Stimulated activated CD4-positive, alpha-beta T cell treated with anti-CD3 and anti-CD28 coated beads, Interleukin-1b, Interleukin-23, amount 100 ng/mL, for 4 hours (primary cell): ENCODE data around the gene USP44.
"Not testable (repeated sequence)": the region's sequence is repeated elsewhere in the genome, so short reads cannot be mapped to it uniquely, and the experiment has no call there.

Experiments used
- DNase-seq, 2 donors: peaks; one replicate each; pipeline ENCODE4 v3.0.0-alpha.2; 2020; ENCODE audit warnings: low read depth in 2 of 2

Gene USP44

DNA sequence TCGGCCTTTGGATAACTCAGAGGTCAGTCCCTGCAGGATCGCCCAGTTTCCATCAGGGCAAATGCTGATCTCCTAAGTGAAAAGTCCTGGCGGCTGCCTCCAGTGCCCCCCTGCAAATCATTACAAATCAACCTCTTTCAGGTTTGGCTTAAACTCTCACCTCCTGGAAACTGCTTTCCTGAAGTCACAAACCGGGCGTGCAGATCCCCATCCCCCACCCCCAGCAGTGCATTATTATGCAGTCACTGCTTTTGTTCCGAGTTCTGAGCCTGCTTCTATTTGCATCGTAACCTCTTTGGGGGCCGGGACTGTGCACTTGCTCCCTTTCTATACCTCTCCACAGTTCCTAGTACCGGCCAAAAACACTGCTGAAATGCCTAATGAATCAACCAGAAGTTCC lies at the start of gene USP44:
TSS of gene USP44 (minus strand) at position 172 of the 400 bp plus-strand sequence. CDS start 17,220 bp downstream, outside the sequence.
- DNase-seq: no peak

DNA sequence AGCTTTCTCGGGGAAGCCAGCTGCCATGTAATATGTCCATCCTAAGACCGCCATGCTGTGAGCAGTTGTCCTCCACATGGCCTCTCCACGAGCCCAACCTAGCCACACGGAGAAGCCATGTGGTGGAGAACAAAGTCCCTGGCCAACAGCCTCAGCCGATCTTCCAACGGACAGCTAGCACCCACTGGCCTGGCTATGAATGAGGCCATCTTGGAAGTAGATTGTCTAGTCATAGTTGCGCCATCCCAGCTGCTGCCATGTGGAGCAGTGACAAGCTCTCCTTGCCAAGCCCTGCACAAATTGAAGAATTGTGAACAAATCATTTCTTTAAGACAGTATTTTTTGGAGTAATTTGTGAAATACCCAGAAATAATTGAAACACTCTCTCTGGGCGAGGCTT lies 49.3 kb upstream of the USP44 start:
- no peak for DNase-seq

DNA sequence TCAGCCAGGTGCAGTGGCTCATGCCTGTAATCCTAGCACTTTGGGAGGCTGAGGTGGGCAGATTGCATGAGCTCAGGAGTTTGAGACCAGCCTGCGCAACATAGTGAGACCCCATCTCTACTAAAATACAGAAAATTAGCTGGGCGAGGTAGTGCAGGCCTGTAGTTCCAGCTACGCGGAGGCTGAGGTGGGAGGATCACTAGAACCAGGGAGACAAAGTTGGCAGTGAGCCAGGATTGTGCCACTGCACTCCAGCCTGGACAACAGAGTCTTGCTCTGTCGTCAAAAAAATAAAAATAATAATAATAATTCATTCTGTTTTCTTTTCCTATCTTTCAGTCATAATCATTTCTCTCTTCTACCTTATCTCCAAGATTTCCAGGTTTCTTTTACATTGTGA lies 48.6 kb upstream of the USP44 start:
- DNase-seq: no peak

DNA sequence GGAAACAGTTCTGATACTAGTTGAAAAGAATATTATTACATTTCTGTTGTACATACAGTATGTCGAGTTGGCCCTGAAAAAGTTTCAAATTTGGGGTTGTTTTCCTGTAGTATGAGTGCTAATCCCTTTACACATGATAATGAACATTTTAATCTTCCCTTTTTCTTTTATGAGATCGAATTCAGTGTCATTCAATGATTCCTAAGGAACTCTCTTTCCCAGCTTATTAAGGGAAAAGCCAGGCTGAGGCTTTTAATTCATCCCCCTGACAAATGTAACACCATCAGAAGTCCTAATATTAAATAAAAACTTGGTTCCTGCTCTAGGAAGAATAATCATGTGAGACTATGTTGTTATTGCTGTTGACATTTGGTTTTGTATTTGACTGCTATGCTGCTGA lies 42.9 kb upstream of the USP44 start:
- DNase-seq: no peak

DNA sequence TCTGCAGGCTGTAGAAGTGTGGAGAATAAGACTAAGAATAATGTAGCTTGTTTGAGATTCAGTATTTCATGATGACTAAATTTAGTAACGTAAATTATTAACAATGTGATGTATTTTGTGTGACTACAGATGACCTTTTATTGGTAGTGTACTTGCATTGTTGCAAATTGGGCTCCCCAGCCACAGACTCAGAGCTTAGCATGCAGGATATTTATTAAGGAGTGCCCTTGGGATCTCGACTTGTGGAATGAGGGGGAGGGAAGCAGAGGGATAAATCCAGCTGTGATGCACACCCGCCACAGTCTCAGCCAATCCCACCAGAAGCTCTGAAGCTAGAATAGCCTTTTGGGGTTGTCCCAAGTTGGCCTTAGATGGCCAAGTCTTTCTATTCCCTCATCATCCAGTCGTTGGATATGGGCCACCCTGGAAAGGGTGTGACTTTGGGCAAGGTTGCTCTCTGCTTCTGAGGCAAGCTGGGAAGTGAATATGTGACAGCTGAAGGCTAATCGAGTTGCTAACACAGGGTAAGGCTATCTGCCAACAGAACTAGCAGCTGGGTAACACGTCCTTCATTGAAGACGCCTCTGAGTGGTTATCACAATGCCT lies 42.1 kb upstream of the USP44 start:
- no peak for DNase-seq

DNA sequence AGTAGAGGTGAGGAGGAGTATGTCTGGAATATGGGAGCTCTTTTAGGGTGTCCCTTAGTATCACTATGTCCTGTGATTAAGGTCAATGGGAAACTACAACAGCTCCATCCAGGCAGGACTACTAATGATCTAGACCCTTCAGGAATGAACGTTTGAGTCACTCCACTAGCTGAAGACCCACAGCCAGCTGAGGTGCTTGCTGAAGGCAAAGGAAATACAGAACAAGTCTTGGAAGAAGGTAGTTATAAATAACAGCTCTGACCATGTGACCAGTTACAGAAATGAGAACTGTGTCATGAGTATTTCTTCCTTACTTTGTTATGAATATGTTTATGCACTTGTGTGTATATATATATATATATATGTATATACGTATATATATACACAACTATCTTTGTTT lies 40.5 kb upstream of the USP44 start:
- no peak for DNase-seq

DNA sequence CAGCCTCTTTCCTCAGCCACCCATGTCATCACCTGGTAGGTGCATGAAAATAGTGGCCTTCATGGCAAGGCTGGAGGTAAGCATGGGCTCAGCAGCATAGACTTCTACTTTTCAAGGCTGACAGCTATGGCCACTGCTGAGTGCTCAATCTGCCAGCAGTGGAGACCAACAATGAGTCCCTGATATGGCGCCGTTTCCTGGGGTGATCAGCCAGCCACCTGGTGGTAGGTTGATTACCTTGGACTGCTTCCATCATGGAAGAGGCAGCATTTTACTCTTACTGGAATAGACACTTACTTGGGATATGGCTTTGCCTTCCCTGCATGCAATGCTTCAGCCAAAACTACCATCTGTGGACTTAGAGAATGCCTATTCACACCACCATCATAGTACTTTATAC lies 39.5 kb upstream of the USP44 start:
- no peak for DNase-seq

DNA sequence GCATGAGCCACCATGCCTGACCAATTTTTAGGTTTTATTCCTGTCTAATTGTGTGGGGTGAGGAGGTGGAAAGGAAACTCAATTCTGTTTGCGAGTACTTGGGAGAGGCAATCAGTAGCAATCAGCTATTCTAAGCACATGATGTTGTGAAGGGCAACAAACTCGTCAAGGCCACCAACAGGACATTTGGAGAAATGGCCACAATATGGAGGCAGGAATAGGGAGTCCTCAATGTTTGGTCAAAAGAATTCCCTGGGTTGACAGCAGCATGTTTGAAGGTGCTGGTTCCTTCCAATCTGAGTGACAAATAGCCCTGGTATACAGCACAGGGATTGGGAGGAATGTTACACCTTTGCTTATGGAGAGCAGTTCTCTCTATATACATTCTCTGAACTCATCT lies 32.7 kb upstream of the USP44 start:
- DNase-seq: no peak

DNA sequence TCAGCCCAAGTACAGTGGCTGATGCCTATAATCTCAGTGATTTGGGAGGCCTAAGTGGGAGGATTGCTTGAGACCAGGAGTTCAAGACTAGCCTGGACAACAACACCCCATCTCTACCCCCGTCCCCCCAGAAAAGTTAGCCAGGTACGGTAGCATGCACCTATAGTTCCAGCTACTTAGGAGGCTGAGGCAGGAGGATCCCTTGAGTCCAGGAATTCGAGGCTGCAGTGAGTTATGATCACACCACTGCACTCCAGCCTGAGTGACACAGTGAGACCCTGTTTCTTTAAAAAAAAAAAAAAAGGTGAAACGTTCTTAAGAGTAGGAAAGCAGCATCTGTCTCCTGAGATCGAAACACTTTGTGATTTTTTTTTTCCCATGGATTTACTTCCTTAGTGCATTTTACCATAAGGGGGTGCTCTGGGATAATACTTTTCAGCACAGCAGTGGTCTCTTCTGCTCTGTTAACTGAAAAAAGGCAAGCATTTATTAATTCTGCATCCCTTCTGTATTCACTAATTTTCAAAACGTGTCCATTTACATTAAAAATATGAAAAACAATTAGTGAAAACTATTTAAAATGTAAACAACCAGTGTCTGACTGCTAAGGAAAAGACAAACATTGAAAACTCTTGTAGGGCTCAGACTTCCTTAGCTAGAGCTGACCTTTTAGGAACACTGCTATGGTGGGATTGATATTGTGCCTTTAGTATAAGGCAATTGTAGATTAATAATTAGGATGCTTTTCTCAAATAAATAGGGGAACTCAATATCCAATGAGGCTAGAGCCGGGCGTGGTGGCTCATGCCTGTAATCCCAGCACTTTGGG lies 31.2 kb upstream of the USP44 start:
- DNase-seq: no peak

DNA sequence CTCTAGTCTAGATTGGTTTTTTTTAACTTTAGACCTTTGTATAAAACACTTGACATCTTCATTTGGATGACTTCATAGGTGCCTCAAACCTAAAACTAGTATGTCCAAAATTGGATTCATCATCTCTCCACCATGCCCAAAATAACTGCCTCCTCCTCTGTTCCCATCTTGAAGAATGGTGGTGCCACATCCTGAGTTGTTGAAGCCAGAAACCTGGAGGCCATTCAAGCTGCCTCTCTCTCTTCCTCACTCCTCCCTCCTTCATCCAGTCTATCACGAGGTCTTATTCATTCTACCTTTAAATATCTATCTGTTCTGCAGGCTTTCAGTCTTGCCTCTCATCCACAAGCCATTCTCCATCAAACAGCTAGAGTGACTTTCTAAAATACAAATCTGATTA lies 26.5 kb upstream of the USP44 start:
- DNase-seq: no peak

DNA sequence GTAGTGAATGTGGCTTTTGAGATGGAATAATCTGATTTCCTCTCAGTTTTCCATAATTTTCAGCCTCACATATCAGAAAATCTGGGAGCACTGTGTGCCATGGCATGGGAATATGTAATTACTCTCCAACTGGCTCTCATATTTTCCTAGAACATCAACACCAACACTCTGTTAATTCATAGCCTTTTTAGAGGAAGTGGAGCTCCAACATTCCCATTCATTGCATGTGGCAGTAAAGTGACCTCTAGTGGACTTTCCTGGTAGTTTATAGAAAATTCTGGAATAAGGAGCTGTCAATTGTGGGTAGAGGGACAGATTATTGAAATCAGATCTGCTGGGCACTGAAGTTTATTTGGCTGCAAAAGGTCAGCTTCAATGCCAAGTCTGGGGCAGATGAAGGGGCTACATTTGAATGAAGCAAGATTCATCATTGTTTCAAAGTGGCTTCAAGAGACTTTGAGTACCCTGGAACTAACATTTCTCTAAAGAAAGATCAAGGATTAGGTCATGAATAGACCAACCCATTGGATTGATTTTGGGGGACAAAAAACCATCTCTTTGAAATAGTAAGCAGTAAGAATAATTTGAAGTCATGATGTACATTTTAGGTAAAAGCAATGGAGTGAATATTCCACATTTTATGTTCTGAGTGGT lies 23.6 kb upstream of the USP44 start:
- DNase-seq: no peak

DNA sequence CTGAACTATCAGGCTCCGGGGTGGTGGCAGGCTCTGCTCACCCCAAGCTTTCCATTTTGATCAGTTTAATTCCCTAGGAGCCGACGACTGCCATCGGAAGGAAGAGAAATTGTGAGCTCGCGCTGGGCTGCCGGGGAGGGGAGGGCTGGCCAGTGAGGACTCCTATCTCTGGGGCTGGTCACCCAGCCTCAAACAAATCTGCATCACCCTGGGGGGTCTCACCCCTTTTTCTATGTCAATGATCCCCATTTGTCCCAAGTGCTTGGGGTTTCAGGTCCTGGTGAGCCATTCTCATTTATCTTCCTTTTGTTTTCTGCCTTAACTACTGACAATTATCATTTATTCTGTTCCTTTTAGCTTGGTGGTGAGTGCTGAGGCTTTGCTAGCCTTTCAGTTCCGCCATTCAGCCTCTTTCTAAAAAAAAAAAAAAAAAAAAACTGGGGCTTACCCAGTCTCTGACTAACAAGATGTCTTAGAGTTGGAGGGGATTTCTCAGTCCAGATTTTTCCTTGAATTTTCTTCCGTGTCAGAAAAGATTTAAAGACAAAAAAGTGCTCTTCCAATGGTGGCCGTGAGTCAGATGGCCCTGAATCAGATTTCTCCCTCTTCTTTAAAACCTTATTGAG lies 22.8 kb upstream of the USP44 start:
- DNase-seq: no peak

DNA sequence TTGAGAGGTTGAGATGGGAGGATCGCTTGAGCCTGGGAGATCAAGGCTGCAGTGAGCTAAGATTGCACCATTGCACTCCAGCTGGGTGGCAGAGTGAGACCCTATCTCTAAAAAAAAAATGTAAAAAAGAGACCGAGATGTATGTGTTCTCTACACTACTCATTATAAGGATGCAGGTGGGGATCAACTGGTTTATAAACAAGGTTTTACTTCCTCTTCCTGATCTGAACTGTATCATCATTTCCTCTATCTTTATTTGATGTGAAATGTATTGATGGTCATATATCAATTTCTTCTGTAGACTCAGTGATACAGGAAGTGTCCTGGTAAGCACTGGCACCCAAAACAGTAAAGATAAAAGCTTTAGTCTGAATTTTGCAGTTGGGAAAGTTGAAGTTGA lies 20.1 kb upstream of the USP44 start:
- DNase-seq: no peak

DNA sequence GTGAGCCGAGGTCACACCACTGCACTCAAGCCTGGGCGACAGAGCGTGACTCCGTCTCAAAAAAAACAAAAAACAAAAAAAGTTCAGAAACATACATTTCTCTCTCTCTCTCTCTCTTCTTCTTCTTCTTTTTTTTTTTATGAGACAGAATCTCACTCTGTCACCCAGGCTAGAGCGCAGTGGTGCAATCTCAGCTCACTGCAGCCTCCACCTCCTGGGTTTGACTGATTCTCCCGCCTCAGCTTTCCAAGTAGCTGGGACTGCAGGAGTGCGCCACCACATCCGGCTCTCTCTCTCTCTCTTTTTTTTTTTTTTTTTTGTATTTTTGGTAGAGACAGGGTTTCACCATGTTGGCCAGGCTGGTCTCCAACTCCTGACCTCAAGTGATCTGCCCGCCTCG lies 16.8 kb upstream of the USP44 start:
- DNase-seq: not testable (repeated sequence)

DNA sequence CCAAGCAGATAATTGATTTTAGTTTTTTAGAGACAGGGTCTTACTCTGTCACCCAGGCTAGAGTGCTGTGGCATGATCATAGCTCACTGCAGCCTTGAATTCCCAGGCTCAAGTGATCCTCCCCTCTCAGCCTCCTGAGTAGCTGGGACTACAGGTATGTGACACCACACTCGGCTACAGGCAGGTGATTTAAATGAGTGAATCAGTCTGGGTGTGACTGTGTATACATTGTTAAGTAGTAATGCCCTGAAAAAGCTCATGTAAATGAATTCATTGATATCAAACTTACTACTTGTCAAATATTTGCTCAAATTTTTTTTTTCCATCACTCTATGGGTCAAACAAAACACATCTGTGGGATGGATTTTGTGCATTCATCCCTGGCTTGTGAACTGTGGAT lies 6.3 kb upstream of the USP44 start:
- DNase-seq: no peak

DNA sequence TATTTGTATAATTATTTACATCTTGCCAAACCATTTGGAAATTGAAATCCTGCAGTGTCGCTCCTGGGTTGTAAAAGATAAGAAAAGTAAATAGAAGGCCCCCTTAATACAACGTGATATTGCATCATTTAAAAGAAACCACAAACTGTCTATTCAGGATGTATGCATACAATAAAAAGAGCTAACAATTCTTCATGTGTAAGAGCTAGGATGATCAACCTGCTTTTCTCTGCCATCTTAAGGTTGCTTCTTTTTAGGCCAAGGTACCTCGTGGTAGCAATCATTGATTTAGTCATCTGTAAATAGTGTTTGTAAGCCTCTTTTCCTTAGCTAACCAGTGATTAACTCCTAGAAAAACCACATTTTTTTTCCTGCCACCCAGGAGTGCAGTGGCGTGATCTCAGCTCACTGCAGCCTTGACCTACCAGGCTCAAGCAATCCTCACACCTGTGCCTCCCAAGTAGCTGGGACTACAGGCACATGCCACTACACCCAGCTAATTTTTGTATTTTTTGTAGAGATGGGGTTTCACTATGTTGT lies 3.3 kb upstream of the USP44 start:
- DNase-seq: no peak

DNA sequence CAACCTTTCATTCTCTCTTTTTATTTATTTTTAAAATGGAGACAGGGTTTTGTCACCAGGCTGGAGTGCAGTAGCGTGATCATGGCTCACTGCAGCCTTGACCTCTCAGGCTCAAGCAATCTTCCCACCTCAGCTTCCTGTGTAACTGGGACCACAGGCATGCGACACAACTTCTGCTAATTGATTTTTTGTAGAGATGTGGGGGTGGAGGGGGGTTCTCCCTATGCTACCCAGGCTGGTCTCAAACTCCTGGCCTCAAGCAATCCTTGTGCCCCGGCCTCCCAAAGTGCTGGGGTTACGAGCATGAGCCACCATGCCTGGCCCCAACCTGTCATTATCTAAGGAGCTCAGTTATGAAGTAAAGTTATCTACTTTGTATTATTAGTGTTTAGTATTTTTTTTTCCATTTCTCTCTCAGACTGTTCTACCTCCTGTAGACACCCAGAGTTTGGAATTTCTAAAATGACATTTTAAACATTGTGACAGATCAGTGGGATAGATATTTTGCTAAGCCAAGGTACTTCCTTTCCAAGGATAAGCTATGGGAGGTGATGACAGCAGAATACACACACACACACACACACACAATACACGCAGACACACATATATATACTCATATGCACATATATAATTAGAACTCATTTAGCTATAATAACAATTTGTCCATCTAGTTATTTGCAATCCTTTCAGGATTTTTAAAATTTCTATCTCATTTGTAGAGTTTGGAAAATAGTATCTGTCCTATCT lies 2.1 kb upstream of the USP44 start:
- DNase-seq: no peak

DNA sequence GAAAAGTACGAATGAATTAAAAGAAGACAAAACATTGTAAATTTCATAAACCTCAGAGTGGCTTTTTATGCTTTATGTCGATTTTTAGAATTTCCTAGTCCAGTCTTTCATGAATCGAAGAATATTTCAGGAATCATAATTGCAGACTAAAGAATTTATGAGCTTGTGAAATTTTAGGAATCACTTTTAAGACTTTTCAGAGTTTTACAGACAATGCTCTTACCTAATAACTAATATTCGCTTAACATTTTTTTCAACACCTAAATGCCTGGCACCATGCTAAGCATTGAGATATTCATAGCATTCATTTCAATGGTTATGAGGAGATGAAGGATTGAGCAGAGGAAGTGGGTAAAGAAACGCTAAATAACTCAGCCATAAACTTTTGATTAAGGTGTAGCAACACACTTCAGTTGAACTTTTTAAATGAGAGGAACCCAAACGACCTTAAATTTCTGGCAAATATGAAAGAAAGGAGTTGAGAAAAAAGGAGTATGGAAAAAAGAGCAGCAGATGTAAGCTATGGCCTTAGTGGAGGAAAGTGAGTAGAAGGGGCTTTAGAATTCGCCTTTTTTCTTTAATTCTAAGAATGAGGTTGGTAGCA lies 739 bp upstream of the USP44 start:
- DNase-seq: no peak

DNA sequence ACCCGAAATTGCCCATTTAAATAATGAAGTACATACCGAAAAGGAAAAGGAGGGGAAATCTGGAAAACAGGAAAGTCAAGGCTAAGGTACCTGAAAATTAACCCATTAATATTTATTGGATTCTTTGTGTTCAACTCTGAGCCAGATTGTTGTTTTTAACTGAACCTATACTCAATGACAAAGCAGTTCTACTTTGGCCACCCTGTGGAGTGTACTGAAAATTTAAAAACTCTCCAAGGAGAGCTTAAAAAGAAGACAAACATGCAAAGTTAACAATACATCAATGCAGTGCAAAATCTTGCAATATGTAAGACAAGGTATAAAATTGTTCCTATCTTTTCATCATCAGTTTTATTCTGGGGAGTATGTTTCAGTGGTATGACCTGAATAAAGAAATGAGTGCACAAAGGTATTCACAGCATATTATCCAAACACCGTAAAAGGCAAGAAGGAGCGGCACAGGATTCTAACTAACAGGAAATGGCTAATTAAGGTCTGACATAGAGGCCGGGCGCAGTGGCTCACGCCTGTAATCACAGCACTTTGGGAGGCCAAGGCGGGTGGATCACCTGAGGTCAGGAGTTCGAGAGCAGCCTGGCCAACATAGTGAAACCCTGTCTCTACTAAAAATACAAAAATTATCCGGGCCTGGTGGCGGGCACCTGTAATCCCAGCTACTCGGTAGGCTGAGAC lies 1.7 kb downstream of the USP44 start:
- no peak for DNase-seq

DNA sequence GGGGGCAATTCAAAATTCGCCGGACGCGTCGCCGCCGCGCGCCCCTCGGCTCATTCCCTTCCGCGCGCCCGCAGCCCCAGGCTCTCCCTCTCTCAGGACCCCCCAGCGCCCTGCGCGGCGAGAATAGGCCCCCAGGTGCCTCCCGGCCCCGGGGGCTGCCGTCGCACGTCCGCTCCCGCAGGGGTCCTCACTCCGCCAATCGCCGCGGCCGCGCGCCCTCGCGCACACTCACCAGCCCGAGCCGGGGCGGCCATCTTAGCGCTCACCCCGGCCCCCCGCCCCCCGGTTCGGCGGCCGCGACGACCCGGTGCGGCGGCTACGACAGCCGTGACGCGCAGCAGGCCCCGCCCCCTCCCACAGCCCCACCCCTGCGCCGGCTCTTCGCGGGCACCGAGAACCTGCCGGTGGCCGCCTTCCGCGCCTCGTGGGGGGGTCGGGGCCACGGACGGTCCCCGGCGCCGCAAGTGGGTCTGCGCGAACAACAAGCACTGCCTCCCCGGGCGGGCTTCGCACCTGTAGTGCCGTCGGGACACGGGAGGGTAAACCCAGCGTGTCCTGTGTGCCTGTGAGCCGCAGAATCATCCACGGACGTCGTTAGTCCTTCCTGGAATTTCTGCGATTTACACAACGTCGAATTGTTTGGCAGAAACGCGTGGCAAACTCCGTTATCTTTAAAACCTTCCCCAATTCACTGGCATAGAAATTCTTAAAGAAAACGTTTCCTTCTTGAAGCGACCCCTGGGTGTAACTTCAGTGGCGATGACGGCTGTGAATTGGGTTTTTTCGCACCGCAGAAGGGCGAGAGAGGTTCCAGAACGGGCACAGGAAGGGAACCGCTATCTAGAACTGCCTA lies 2.5 kb downstream of the USP44 start:
- DNase-seq: peak; percentile 60 to 75
